GM13977 (cell line): ENCODE data around the gene SNX1.

ENCODE experiments used
- DNase-seq: peaks from one replicate; pipeline ENCODE4 v3.0.0; 2012; ENCODE audit warnings: low spot score
- in situ Hi-C: fragments of 300-500 bp; cut with MboI; formaldehyde crosslinking; loops from one replicate; pipeline ENCODE4 v1.12.0; 2022; ENCODE audit warnings: low sequenced_read_pairs, low pct_unique_long_range_greater_than_20kb, mixed read lengths, inconsistent platforms; ENCODE audit not compliant: unreplicated experiment
- TF ChIP-seq, protein P1 (sequence below): IDR thresholded peaks from 2 replicates; pipeline ENCODE4 v1.5.1; 2012; ENCODE audit warnings: mild to moderate bottlenecking, control low read depth; ENCODE audit not compliant: insufficient read depth; ENCODE audit errors: extremely low read depth, missing control alignments

Gene SNX1

GRCh38 chr15:64146041-64146440 is 50.3 kb downstream of the SNX1 start:
- TF ChIP-seq, protein P1, sequence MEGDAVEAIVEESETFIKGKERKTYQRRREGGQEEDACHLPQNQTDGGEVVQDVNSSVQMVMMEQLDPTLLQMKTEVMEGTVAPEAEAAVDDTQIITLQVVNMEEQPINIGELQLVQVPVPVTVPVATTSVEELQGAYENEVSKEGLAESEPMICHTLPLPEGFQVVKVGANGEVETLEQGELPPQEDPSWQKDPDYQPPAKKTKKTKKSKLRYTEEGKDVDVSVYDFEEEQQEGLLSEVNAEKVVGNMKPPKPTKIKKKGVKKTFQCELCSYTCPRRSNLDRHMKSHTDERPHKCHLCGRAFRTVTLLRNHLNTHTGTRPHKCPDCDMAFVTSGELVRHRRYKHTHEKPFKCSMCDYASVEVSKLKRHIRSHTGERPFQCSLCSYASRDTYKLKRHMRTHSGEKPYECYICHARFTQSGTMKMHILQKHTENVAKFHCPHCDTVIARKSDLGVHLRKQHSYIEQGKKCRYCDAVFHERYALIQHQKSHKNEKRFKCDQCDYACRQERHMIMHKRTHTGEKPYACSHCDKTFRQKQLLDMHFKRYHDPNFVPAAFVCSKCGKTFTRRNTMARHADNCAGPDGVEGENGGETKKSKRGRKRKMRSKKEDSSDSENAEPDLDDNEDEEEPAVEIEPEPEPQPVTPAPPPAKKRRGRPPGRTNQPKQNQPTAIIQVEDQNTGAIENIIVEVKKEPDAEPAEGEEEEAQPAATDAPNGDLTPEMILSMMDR = no peak
- no peak for DNase-seq
- in situ Hi-C loops = no loop called here

DNA sequence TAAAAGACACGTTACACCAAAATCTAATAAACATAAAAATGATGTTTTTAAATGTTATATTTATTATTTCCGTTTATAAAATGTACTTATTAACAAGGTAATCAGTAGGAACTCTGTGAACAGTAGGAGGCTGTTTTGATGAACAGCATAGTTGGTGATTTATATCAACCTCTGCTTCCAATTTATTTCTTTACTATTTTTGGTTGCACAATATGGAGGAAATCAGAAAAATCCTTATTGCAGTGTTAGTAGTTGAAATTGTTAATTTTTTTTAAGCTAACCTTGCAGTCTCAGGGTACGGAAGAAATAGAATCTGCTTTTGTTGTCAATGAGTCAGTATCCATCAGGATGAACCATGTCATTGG is 50.7 kb downstream of the SNX1 start:
- in situ Hi-C loops = no loop called here
- TF ChIP-seq, protein P1 = no peak
- DNase-seq = no peak

DNA sequence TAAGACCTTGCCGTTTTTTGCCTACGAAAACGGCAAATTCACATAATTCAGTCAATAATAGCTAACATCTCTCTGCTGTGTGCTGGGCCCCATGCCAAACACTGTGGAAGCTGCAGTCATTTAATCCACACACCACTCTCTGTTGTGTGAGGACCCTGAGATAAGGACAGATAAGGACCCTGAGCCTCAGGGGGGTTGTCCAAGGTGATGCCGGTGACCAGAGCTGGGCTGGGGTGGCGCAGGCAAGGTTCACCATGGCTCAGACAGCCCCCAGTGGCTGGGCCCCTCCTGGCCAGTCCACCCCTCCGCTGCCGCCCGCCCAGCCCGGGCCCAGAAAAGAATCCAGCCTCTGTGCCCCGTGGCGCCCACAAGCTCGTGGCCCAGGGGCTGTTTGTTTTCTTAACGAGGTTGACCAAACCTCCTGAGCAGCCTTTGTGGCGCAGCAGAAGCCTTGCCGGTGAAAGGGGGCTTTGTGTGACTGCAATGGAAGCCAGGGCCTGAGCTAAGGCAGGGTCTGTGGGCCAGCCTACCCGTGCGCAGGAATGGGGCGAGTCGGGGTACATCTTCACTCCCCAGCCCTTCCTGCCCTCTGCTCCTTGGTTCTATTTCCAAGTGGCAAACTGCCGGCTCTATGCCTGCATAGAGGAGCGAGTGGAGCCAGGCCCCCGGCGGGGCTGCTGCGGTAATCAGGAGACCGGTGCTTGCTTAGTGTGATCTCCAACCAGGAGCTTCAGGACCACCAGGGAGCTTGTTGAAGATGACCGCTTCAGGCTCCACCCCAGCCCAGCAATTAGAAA is 51.3 kb downstream of the SNX1 start:
- DNase-seq = no peak
- TF ChIP-seq, protein P1 = no peak
- in situ Hi-C loops = no loop called here

DNA sequence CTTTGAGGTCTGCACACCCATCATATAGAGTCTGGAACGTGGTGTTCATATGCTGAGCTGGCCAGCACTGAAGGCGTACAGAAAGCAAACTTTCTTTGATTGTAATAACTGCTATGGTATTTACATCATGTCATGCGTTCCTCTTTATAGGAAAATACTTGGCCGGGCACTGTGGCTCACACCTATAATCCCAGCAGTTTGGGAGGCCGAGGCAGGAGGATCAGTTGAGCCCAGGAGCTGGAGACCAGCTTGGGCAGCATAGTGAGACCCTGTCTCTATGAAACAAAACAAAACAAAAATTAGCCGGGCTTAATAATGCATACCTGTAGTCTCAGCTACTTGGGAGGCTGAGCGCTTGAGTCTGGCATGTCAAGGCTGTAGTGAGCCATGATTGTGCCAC is 52.4 kb downstream of the SNX1 start:
- in situ Hi-C loops = no loop called here
- TF ChIP-seq, protein P1 = no peak
- no peak for DNase-seq

GRCh38 chr15:64148581-64148980 is 52.8 kb downstream of the SNX1 start:
- in situ Hi-C loops = no loop called here
- TF ChIP-seq, protein P1 = no peak
- no peak for DNase-seq

GRCh38 chr15:64149424-64149823 is 53.6 kb downstream of the SNX1 start:
- TF ChIP-seq, protein P1 = peak; percentile 31
- no peak for DNase-seq
- in situ Hi-C loops = no loop called here
